HCT116 (cell line): ENCODE data around the gene SMIM20.

Source experiments
- CBX3 ChIP-seq: IDR thresholded peaks from 2 replicates; pipeline ENCODE4 v1.6.1; 2012; ENCODE audit warnings: low read depth
- FOSL1 ChIP-seq: IDR thresholded peaks from 2 replicates; pipeline ENCODE4 v1.6.1; 2012; ENCODE audit warnings: low read depth
- ZNF274 ChIP-seq: fragments of 200-500 bp; sonication (Bioruptor generic); IDR thresholded peaks from 2 replicates; pipeline ENCODE4 v1.6.1; 2014; ENCODE audit warnings: mild to moderate bottlenecking, low read depth, low read length, inconsistent platforms
- TF ChIP-seq, protein P1 (sequence below), 3 experiments: fragments of 200-600 bp in 1 of 3; sonication (generic) in 1 of 3; IDR thresholded peaks in 2 of 3; conservative IDR thresholded peaks in 1 of 3; 2 replicates each; pipeline ENCODE4 v1.5.1; 2012 to 2017; ENCODE audit warnings: low read depth in 2 of 3, low read length in 2 of 3, antibody characterized with exemption in 1 of 3, borderline replicate concordance in 1 of 3, control low read depth in 1 of 3, mild to moderate bottlenecking in 1 of 3, mixed read lengths in 1 of 3, mixed run types in 1 of 3, moderate library complexity in 1 of 3; ENCODE audit not compliant: insufficient read depth in 1 of 3

DNA sequence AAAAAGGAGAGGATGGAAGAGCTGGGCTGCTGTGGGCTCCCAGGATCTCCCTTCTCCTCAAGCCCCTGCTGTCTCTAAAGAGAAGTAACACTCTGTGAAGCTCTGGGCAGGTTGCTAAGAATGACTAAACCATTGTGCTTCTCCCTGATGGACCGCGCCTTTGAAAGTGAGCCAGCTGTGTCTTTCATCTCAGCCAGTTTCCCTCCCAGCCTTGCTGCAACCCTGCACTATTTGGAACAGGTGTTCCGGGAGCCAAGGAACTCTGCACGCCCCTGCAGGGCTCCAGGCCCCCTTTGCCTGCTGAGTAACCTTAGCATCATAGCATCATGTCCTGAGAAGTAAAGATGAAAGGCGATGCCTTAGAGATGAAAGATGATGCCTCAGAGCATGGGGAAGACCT lies 39.7 kb downstream of the SMIM20 start:
- TF ChIP-seq FOSL1, result peak; percentile 51
- TF ChIP-seq, protein P1, sequence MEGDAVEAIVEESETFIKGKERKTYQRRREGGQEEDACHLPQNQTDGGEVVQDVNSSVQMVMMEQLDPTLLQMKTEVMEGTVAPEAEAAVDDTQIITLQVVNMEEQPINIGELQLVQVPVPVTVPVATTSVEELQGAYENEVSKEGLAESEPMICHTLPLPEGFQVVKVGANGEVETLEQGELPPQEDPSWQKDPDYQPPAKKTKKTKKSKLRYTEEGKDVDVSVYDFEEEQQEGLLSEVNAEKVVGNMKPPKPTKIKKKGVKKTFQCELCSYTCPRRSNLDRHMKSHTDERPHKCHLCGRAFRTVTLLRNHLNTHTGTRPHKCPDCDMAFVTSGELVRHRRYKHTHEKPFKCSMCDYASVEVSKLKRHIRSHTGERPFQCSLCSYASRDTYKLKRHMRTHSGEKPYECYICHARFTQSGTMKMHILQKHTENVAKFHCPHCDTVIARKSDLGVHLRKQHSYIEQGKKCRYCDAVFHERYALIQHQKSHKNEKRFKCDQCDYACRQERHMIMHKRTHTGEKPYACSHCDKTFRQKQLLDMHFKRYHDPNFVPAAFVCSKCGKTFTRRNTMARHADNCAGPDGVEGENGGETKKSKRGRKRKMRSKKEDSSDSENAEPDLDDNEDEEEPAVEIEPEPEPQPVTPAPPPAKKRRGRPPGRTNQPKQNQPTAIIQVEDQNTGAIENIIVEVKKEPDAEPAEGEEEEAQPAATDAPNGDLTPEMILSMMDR (IDR thresholded peaks at IDR 0.05 in 2 of 3, conservative IDR thresholded peaks at IDR 0.05 in 1 of 3; ENCODE audit: borderline replicate concordance in 1 of 3, insufficient read depth in 1 of 3, low read depth in 2 of 3, low read length in 2 of 3), result peak in 1 of 3 experiments; percentile 23; a peak in 1 of 6 replicates
- peak; percentile 63; the same call in 1 of the 2 replicates for TF ChIP-seq CBX3
- no peak for TF ChIP-seq ZNF274
